GM12865 (cell line): ENCODE data around the gene RNU2-63P.
"Not testable (repeated sequence)": the region's sequence is repeated elsewhere in the genome, so short reads cannot be mapped to it uniquely, and the experiment has no call there.

Experiments
- DNase-seq: peaks from one replicate; pipeline ENCODE4 v3.0.0; 2010; ENCODE audit warnings: low read depth
- H3K4me3 ChIP-seq: 2 replicates; pipeline ENCODE4 v1.5.1; 2011; ENCODE audit warnings: mild to moderate bottlenecking, low read depth, low read length, control low read depth
- TF ChIP-seq, protein P1 (sequence below): IDR thresholded peaks from 2 replicates; pipeline ENCODE4 v1.5.1; 2011; ENCODE audit warnings: low read length, control low read depth, low read depth, inconsistent platforms; ENCODE audit not compliant: insufficient read depth; ENCODE audit errors: missing control alignments

The RNU2-63P gene

DNA sequence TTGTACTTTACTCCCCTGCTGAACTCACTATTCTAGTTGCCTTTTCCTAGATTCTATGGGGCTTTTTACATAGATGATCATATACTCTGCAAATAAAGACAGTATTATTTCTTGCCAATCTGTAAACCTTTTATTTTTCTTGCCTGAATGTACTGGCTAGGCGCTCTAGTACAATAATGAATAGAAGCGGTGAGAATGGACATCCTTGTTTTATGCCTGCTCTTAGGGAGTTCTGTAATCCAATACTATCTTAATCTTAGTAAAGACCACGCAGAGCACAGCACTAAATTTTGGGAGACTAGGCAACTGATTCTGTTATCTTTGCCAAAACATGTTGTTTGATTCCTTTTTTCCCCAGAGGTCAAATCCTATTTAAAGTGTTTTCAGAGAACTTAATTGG, 32.2 kb upstream of the RNU2-63P start:
- H3K4me3 ChIP-seq, result no peak overlapping the region
- TF ChIP-seq, protein P1, sequence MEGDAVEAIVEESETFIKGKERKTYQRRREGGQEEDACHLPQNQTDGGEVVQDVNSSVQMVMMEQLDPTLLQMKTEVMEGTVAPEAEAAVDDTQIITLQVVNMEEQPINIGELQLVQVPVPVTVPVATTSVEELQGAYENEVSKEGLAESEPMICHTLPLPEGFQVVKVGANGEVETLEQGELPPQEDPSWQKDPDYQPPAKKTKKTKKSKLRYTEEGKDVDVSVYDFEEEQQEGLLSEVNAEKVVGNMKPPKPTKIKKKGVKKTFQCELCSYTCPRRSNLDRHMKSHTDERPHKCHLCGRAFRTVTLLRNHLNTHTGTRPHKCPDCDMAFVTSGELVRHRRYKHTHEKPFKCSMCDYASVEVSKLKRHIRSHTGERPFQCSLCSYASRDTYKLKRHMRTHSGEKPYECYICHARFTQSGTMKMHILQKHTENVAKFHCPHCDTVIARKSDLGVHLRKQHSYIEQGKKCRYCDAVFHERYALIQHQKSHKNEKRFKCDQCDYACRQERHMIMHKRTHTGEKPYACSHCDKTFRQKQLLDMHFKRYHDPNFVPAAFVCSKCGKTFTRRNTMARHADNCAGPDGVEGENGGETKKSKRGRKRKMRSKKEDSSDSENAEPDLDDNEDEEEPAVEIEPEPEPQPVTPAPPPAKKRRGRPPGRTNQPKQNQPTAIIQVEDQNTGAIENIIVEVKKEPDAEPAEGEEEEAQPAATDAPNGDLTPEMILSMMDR, result no peak
- no peak for DNase-seq

DNA sequence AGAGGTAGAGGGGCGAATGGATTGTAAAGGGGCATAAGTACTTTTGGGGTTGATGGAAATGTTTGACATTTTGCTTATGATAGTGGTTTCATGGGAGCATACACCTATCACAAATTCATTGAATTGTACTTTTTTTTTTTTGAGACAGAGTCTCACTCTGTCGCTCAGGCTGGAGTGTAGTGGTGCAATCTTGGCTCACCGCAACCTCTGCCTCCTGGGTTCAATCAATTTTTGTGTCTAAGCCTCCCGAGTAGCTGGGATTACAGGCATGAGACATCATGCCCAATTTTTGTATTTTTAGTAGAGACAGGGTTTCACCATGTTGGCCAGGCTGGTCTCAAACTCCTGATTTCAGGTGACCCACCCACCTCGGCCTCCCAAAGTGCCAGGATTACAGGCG, 29.2 kb upstream of the RNU2-63P start:
- DNase-seq, H3K4me3 ChIP-seq: not testable (repeated sequence)

DNA sequence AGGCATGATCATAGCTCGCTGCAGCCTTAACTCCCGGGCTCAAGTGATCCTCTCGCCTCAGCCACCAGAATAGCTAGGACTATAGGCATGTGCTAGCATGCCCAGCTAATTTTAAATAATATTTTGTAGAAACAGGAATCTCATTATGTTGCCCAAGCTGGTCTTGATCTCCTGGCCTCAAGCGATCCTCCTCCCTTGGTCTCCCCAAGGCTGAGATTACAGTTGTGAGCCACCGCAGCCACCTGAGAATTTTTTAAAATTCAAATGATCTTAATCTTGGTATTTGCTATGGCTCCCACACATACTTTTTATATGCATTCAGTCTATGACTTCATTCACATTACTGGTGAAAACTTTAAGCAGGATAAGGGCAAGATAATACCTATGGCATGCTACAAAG, 26.1 kb upstream of the RNU2-63P start:
- no peak for DNase-seq
- no peak overlapping the region for H3K4me3 ChIP-seq
- TF ChIP-seq, protein P1, result no peak

DNA sequence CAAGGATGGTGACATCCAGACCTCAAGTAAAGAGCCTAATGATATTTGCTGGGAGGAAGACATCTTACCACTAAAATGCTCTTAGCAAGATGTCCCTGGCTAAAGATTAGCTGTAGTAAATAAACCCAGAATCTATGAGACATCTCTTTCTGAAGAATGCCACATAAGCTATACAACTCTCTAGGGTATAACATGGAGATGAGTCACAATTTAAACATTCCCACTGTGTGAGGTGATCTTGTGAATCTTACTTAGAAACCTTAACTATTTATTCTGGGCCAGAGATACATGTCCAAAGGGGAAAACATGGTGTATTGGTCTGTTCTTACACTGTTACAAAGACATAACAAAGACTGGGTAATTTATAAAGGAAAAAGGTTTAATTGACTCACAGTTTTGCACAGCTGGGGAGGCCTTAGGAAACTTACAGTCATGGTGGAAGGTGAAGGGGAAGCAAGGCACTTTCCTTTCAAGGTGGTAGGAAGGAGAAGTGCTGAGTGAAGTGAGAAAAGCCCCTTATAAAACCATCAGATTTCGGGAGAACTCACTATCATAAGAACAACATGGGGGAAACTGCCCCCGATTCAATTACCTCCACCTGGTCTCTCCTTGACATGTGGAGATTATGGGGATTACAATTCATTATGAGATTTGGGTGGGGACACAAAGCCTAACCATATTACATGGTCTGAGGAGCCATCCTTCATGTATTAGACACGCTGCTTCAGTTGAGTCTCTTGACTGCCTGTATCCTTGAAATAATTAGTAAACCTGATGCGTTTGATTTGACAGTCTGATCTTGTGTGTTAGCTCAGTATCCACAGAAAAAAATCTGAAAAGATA, 22.1 kb upstream of the RNU2-63P start:
- DNase-seq, result no peak
- TF ChIP-seq, protein P1, result no peak
- H3K4me3 ChIP-seq, result no peak overlapping the region

DNA sequence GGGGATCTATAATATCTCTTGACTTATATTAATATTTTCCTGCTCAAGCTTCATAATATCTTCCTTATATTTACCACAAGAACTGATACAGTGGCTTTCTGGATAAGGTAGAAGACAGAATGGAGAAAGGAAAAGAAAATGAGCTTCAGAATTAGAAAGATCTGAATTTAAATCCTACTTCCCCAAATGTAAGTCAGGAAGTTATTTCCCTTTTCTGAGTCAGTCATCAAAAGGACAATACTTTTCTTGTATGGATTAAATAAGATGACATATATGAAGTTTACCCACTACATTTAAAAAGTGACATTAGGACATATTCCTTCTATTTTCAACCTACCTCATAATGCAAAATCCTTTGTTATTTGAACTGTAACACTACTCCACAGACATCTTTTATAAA, 20.3 kb upstream of the RNU2-63P start:
- TF ChIP-seq, protein P1, result no peak
- no peak for DNase-seq
- no peak overlapping the region for H3K4me3 ChIP-seq

DNA sequence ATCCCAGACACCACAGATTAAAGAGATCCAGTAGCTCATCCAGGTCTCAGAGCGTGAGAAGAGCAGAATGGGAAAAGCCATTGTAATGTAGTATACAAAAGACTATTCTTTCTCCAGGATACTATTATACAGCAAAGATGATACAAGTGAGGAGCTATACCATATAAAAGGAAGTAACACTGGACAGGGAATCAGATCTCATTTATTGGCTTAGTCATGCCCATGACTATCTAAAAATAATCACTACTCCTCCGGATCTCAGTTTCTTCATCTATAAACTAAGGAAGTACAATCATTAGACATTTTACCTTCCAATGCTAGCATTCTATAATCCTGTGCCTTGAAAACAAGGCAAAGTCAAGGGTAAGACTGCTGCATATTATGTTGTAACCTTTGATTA, 19.8 kb upstream of the RNU2-63P start:
- TF ChIP-seq, protein P1, result no peak
- no peak overlapping the region for H3K4me3 ChIP-seq
- DNase-seq, result no peak

DNA sequence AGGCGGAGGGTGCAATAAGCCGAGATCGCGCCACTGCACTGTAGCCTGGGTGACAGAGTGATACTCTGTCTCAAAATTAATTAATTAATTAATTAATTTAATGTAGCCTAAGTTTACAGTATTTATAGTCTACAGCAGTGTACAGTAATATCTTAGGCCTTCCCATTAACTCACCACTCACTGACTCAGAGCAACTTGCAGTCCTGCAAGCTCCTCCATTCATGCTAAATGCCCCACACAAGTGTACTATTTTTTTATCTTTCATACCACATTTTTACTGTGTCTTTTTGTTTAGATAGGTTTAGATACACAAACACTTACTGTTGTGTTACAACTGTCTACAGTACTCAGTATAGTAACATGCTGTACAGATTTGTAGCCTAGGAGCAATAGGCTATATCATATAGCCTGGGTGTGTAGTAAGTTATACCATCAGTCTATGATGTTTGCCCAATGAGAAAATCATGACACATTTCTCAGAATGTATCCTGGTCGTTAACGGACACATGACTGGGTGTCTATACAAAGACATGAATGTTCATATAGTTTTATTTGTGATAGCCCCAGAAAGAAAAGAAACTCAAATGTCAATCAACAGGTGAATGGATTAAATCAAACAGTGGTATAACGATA, 15.8 kb upstream of the RNU2-63P start:
- TF ChIP-seq, protein P1, result no peak
- H3K4me3 ChIP-seq, result no peak overlapping the region
- no peak for DNase-seq
